Loucy (cell line): ENCODE data around the gene PSMB5.

Experiments used
- EZH2phosphoT487 ChIP-seq: fragments of 200-600 bp; IDR thresholded peaks from 2 replicates; pipeline ENCODE4 v1.6.1; 2018; ENCODE audit warnings: antibody characterized with exemption, mild to moderate bottlenecking, moderate library complexity, borderline replicate concordance
- TF ChIP-seq, protein P1 (sequence below): fragments of 200-600 bp; sonication (generic); conservative IDR thresholded peaks from 2 replicates; pipeline ENCODE4 v1.5.1; 2014; ENCODE audit warnings: mild to moderate bottlenecking, antibody characterized with exemption, low read length

DNA sequence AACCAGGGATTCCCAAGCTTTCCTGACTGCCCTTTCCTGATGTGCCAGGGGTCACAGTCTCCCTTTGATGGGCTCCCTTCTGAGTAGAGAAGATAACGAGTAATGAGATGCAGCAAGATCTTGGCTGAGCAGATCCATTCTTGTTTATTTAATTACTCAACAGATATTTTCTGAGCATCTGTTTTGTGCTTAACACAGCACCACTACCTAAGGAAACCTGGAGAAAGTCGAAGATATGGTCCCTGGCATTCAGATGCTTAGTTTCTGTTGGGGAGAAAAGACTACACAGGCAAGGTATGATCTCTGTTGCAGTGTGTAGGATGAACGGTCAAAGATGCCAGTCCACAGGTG lies 56.2 kb downstream of the PSMB5 start:
- TF ChIP-seq, protein P1, sequence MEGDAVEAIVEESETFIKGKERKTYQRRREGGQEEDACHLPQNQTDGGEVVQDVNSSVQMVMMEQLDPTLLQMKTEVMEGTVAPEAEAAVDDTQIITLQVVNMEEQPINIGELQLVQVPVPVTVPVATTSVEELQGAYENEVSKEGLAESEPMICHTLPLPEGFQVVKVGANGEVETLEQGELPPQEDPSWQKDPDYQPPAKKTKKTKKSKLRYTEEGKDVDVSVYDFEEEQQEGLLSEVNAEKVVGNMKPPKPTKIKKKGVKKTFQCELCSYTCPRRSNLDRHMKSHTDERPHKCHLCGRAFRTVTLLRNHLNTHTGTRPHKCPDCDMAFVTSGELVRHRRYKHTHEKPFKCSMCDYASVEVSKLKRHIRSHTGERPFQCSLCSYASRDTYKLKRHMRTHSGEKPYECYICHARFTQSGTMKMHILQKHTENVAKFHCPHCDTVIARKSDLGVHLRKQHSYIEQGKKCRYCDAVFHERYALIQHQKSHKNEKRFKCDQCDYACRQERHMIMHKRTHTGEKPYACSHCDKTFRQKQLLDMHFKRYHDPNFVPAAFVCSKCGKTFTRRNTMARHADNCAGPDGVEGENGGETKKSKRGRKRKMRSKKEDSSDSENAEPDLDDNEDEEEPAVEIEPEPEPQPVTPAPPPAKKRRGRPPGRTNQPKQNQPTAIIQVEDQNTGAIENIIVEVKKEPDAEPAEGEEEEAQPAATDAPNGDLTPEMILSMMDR: no peak
- TF ChIP-seq EZH2phosphoT487: no peak
